ENCODE data around the gene MRPL39.

MRPL39 gene

GRCh38 chr21:25537174-25537573 is 70.1 kb downstream of the MRPL39 start:
- no peak for DNase-seq (ENCODE audit: low read depth in 2 of 2)

- no peak for DNase-seq (ENCODE audit: low read depth in 2 of 2)
Observed at GRCh38 chr21:25536752-25537151, 70.5 kb downstream of the MRPL39 start.

DNA sequence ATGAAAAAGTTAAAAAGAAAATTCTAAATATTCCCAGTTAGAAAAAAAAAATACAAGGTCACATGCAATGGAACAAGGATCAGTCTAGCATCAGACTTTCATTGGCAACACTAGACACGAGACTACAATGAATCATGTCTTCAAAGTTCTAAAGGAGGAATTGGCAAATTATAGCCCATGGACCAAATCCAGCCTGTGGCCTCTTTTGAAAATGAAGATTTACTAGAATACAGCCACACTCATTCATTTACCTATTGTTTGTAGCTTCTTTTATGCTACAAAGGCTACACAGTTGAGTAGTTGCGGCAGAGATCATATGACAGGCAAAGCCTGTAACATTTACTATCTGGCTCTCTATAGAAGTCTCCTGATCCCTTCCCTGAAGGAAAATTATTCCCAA is 71.4 kb downstream of the MRPL39 start:
- DNase-seq (ENCODE audit: low read depth in 2 of 2) = no peak

All from activated CD8-positive, alpha-beta memory T cell treated with anti-CD3 and anti-CD28 coated beads for 4 hours (primary cell).